GM10847 (cell line): Measurements from ENCODE around the gene ARMC7.

Experiments used
- POLR2A ChIP-seq: IDR thresholded peaks from 2 replicates; pipeline ENCODE4 v1.6.1; 2011; ENCODE audit not compliant: insufficient read length; ENCODE audit errors: extremely low read depth

Gene ARMC7

GRCh38 chr17:75109046-75109406, 743 bp upstream of the ARMC7 start:
- TF ChIP-seq POLR2A: no peak

- TF ChIP-seq POLR2A: no peak
Observed at GRCh38 chr17:75110234-75110937, 617 bp downstream of the ARMC7 start.

- TF ChIP-seq POLR2A: no peak
Observed at GRCh38 chr17:75111777-75112335, 2.1 kb downstream of the ARMC7 start.

GRCh38 chr17:75113798-75114551, 4.2 kb downstream of the ARMC7 start:
- TF ChIP-seq POLR2A: no peak

- no peak for TF ChIP-seq POLR2A
Observed at GRCh38 chr17:75114552-75115314, 5.0 kb downstream of the ARMC7 start.

- TF ChIP-seq POLR2A: no peak
Observed at GRCh38 chr17:75115555-75115954, 5.8 kb downstream of the ARMC7 start.

- no peak for TF ChIP-seq POLR2A
Observed at GRCh38 chr17:75116737-75117136, 7.0 kb downstream of the ARMC7 start.

- TF ChIP-seq POLR2A: no peak
Observed at GRCh38 chr17:75118307-75118706, 8.5 kb downstream of the ARMC7 start.

GRCh38 chr17:75124041-75124818, 14.5 kb downstream of the ARMC7 start:
- TF ChIP-seq POLR2A: no peak

GRCh38 chr17:75124819-75125162, 15.0 kb downstream of the ARMC7 start:
- TF ChIP-seq POLR2A: no peak

- TF ChIP-seq POLR2A: no peak
Observed at GRCh38 chr17:75125984-75126383, 16.2 kb downstream of the ARMC7 start.

GRCh38 chr17:75126954-75127353, 17.2 kb downstream of the ARMC7 start:
- TF ChIP-seq POLR2A: no peak

- TF ChIP-seq POLR2A: no peak
Observed at GRCh38 chr17:75128694-75129505, 19.1 kb downstream of the ARMC7 start.

- no peak for TF ChIP-seq POLR2A
Observed at GRCh38 chr17:75129576-75129975, 19.8 kb downstream of the ARMC7 start.

- TF ChIP-seq POLR2A: no peak
Observed at GRCh38 chr17:75130059-75130631, 20.4 kb downstream of the ARMC7 start.
